CD14-positive monocyte (primary cell): ENCODE results near the gene ARMH3. TPM values are rescaled to one million over a fixed set of nuclear protein-coding genes. Genes with fewer than 3 reads are reported as not detected.
A peak's percentile ranks its signal among the peaks of the same experiment; 100 is the strongest.

ENCODE experiments used
- DNase-seq, 3 donors: peaks; one replicate each; pipeline ENCODE4 v3.0.0-alpha.2; 2011 to 2022
- H2AFZ ChIP-seq: 2 replicates; pipeline ENCODE4 v1.6.0; 2012; ENCODE audit warnings: mild to moderate bottlenecking, low read depth, low read length, inconsistent platforms; ENCODE audit not compliant: insufficient read depth, poor library complexity, severe bottlenecking
- H3K27ac ChIP-seq, 2 donors: 1 replicate in 1 of 2; 2 replicates in 1 of 2; pipeline ENCODE4 v1.5.1; 2012 to 2013; ENCODE audit warnings: low read length in 2 of 2, control low read depth in 1 of 2, inconsistent platforms in 1 of 2, low read depth in 1 of 2, mild to moderate bottlenecking in 1 of 2
- H3K27me3 ChIP-seq, 2 donors: one replicate each; pipeline versions ENCODE4 v1.6.0 to v1.6.1; 2011 to 2013; ENCODE audit warnings: low read length in 2 of 2; ENCODE audit not compliant: control insufficient read depth in 2 of 2, insufficient read depth in 2 of 2
- H3K36me3 ChIP-seq, 2 donors: replicated peaks in 1 of 2; 1 replicate in 1 of 2; 2 replicates in 1 of 2; pipeline versions ENCODE4 v1.5.1 to v1.6.1; 2012 to 2013; ENCODE audit warnings: low read length in 2 of 2, control low read depth in 1 of 2, inconsistent platforms in 1 of 2, mild to moderate bottlenecking in 1 of 2; ENCODE audit not compliant: insufficient read depth in 2 of 2, control insufficient read depth in 1 of 2
- H3K4me1 ChIP-seq, 2 donors: 1 replicate in 1 of 2; 2 replicates in 1 of 2; pipeline versions ENCODE4 v1.5.1 to v1.6.1; 2012 to 2013; ENCODE audit warnings: low read length in 2 of 2, control low read depth in 1 of 2, inconsistent platforms in 1 of 2, mild to moderate bottlenecking in 1 of 2, moderate library complexity in 1 of 2; ENCODE audit not compliant: insufficient read depth in 2 of 2, control insufficient read depth in 1 of 2
- H3K4me2 ChIP-seq: replicated peaks from 2 replicates; pipeline ENCODE3; 2012; ENCODE audit warnings: low read length, moderate library complexity, mild to moderate bottlenecking; ENCODE audit not compliant: poor library complexity, severe bottlenecking; ENCODE audit errors: extremely low read depth
- H3K4me3 ChIP-seq, 3 experiments: fragments of 200-600 bp in 1 of 3; sonication (generic) in 1 of 3; replicated peaks in 1 of 3; 1 replicate in 2 of 3; 2 replicates in 1 of 3; pipeline ENCODE4 v1.5.1; 2011 to 2013; ENCODE audit warnings: low read length in 3 of 3, mild to moderate bottlenecking in 3 of 3, control low read depth in 2 of 3, low read depth in 2 of 3, inconsistent platforms in 1 of 3, moderate library complexity in 1 of 3
- H3K79me2 ChIP-seq: 2 replicates; pipeline ENCODE4 v1.6.0; 2012; ENCODE audit warnings: mild to moderate bottlenecking, control low read depth, inconsistent platforms, low read length, moderate library complexity; ENCODE audit not compliant: insufficient read depth
- H3K9ac ChIP-seq: 2 replicates; pipeline ENCODE4 v1.6.0; 2017; ENCODE audit warnings: low read length, mild to moderate bottlenecking; ENCODE audit not compliant: insufficient read depth, poor library complexity, severe bottlenecking
- H3K9me3 ChIP-seq, 2 donors: replicated peaks in 1 of 2; 1 replicate in 1 of 2; 2 replicates in 1 of 2; pipeline versions ENCODE4 v1.5.1 to v1.6.1; 2012 to 2013; ENCODE audit warnings: low read length in 2 of 2, control low read depth in 1 of 2; ENCODE audit not compliant: control insufficient read depth in 1 of 2, insufficient read depth in 1 of 2
- H4K20me1 ChIP-seq: 2 replicates; pipeline ENCODE4 v1.6.0; 2012; ENCODE audit warnings: mild to moderate bottlenecking, low read length, control low read depth, moderate library complexity; ENCODE audit not compliant: insufficient read depth
- H3K27ac Mint-ChIP-seq, 7 donors: one replicate each; pipeline ENCODE4 v1.8.0; 2020; ENCODE audit warnings: mild to moderate bottlenecking in 7 of 7, mixed read lengths in 7 of 7, moderate library complexity in 6 of 7, inconsistent platforms in 2 of 7
- H3K27me3 Mint-ChIP-seq, 3 donors: one replicate each; pipeline ENCODE4 v1.8.0; 2021 to 2022; ENCODE audit warnings: low read depth in 3 of 3, mild to moderate bottlenecking in 3 of 3, mixed read lengths in 3 of 3, moderate library complexity in 3 of 3, inconsistent platforms in 1 of 3
- H3K36me3 Mint-ChIP-seq, 2 donors: one replicate each; pipeline ENCODE4 v1.8.0; 2020; ENCODE audit warnings: mixed read lengths in 2 of 2, inconsistent platforms in 1 of 2, mild to moderate bottlenecking in 1 of 2
- H3K4me1 Mint-ChIP-seq: one replicate; pipeline ENCODE4 v1.8.0; 2020; ENCODE audit warnings: mild to moderate bottlenecking, mixed read lengths
- H3K4me3 Mint-ChIP-seq, 2 donors: one replicate each; pipeline ENCODE4 v1.8.0; 2020; ENCODE audit warnings: mild to moderate bottlenecking in 2 of 2, mixed read lengths in 2 of 2, moderate library complexity in 1 of 2
- H3K9me3 Mint-ChIP-seq, 7 donors: one replicate each; pipeline ENCODE4 v1.8.0; 2020 to 2022; ENCODE audit warnings: mixed read lengths in 7 of 7, mild to moderate bottlenecking in 6 of 7, moderate library complexity in 6 of 7, inconsistent platforms in 2 of 7
- WGBS: methylation state at CpG from one replicate; pipeline ENCODE4 v1.1.5; 2013; ENCODE audit warnings: missing lambda C conversion rate; ENCODE audit not compliant: insufficient coverage; 5-methylcytosine and 5-hydroxymethylcytosine counted together
- intact Hi-C, 2 donors: fragments of 100-400 bp; cut with micrococcal nuclease; formaldehyde crosslinking; loops; one replicate each; pipeline versions ENCODE4 v1.15.0 to v1.15.1; 2023
- polyA plus RNA-seq, 3 donors: library from polyadenylated mRNA; depleted of rRNA in 1 of 3; unstranded in 2 of 3; stranded (reverse) in 1 of 3; fragments of 300-500 nt in 2 of 3; fragments of >200 nt in 1 of 3; fragmentation: Illumina TruSeq in 2 of 3; gene quantifications; 1 replicate in 2 of 3; 2 replicates in 1 of 3; pipeline ENCODE4 v1.2.3, GENCODE V29; 2012 to 2021
- TF ChIP-seq, protein P1 (sequence below): fragments of 200-600 bp; IDR thresholded peaks from one replicate; pipeline ENCODE4 v1.8.0; 2022; ENCODE audit warnings: antibody characterized with exemption, mild to moderate bottlenecking

ARMH3 gene
- polyA plus RNA-seq, 3 donors: 20.4 to 26.3 (median 22.1) TPM

DNA sequence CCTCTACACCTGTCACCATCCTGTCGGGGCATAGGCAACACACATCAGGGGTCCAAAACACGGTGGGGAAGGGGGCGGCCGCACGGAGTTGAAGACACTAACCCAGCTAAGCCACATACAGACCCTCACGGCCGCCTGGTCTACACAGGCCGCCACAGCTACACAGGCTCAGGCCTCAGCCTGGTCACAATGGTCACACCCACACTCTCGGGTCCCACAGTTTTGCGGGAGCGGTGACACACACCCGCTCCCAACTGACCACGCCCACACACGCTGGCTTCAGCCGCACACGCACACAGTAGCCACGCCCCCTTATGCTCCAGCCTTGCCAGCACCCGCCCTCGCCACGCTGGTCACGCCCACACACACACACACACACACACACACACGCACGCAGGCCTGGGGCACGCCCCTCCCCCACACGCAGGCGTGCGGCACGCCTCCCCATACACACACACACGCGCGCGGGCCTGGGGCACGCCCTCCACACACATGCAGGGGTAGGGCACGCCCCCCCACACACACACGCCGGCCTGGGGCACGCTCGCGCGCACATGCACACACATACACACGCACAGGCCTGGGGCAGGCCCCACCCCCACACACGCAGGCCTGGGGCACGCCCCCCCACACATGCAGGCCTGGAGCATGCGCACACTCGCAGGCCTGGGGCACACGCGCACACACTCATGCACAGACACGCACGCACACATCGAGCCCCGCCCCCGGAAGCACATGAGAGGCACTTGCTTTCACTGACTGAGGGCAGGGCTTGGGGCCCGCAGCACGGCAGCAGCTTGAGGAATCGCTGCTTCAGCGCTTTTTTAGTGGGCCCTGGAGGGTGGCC, 225.4 kb downstream of the ARMH3 start:
- H3K9me3 Mint-ChIP-seq: no peaks in the 10 kb centered on the region
- peak; percentile 96 to 99 (median 98) for DNase-seq
- TF ChIP-seq, protein P1, sequence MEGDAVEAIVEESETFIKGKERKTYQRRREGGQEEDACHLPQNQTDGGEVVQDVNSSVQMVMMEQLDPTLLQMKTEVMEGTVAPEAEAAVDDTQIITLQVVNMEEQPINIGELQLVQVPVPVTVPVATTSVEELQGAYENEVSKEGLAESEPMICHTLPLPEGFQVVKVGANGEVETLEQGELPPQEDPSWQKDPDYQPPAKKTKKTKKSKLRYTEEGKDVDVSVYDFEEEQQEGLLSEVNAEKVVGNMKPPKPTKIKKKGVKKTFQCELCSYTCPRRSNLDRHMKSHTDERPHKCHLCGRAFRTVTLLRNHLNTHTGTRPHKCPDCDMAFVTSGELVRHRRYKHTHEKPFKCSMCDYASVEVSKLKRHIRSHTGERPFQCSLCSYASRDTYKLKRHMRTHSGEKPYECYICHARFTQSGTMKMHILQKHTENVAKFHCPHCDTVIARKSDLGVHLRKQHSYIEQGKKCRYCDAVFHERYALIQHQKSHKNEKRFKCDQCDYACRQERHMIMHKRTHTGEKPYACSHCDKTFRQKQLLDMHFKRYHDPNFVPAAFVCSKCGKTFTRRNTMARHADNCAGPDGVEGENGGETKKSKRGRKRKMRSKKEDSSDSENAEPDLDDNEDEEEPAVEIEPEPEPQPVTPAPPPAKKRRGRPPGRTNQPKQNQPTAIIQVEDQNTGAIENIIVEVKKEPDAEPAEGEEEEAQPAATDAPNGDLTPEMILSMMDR: no peak
- H3K4me3 Mint-ChIP-seq: peak overlapping the region; percentile 69 to 90
- Histone ChIP-seq H4K20me1 (peaks cover 24% of the 10 kb centered on the region), H3K27ac (peak overlapping the region; percentile 44 to 86), H3K9me3 (no peaks in the 10 kb centered on the region), H3K9ac (peak overlapping the region; percentile 67), H3K4me1 (peaks cover 51 to 54% of the 10 kb centered on the region in 2 donors), H3K36me3 (peaks cover 0 to 9% of the 10 kb centered on the region in 2 donors), H2AFZ (peak overlapping the region; percentile 52), H3K79me2 (no peaks in the 10 kb centered on the region), H3K4me3 (peak overlapping the region; percentile 43 to 76 (median 46)), H3K4me2 (peak overlapping the region; percentile 89), H3K27me3 (no peaks in the 10 kb centered on the region)
- H3K36me3 Mint-ChIP-seq: peaks cover 5 to 11% of the 10 kb centered on the region in 2 donors
- H3K4me1 Mint-ChIP-seq: peaks cover 52% of the 10 kb centered on the region
- intact Hi-C loops: loop anchor here in 1 of 2 donors (5.0 kb wide), 1 partner anchor 322 kb away; the partner anchor contains the start of gene NOLC1
- under 1% methylated on average over 45 of the region's 56 CpGs for WGBS
- peak overlapping the region; percentile 74 to 92 (median 87) for H3K27ac Mint-ChIP-seq
- H3K27me3 Mint-ChIP-seq: peaks cover 0 to 2% (median 0%) of the 10 kb centered on the region in 3 donors

DNA sequence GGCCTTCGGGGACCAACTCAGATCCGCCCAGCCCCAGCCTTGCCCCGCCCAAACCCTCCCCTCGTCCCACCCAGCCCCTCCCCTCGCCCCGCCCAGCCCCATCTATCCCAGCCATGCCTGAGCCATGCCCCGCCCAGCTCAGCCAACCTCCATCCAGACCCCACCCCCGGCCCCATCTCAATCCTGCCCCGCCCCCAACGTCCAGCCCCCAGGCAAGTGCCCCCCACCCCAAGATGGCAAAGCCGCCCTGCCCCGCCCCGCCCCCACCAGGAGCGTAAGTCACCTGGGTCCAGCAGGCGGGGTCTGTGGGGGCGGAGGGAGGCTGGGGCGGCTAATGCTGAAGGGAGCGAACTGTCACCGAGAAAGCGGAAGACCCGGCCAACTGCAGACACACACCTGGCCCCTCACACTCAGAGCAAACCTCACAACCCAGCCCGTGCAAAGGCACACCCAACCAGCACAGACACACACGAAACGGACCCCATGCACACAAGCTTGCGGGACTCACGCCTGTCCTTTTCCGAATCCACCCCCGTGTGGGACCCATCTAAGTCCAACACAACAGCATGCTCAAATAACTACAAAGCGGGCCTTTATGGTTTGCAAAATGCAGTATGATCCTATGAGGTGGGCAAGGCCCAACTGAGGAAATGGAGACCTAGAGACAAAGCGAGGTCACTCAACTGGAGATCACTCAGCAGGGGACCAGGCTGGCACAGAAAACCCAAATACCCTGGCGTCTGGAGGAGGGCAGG, 226.2 kb downstream of the ARMH3 start:
- peaks cover 0 to 2% (median 0%) of the 10 kb centered on the region in 3 donors for H3K27me3 Mint-ChIP-seq
- no peaks in the 10 kb centered on the region for H3K79me2 ChIP-seq
- H3K27me3 ChIP-seq: no peaks in the 10 kb centered on the region
- no peaks in the 10 kb centered on the region for H3K9me3 ChIP-seq
- peaks cover 0 to 9% of the 10 kb centered on the region in 2 donors for H3K36me3 ChIP-seq
- 5% methylated on average over 14 of the region's 31 CpGs for WGBS
- peak overlapping the region; percentile 67 for H3K9ac ChIP-seq
- peak overlapping the region; percentile 52 for H2AFZ ChIP-seq
- peak overlapping the region; percentile 44 to 86 for H3K27ac ChIP-seq
- H3K4me3 Mint-ChIP-seq: peak overlapping the region; percentile 69 to 90
- H3K4me1 Mint-ChIP-seq: peaks cover 46% of the 10 kb centered on the region
- intact Hi-C loops: loop anchor here in 1 of 2 donors (5.0 kb wide), 1 partner anchor 323 kb away; the partner anchor contains the start of gene NOLC1
- H3K27ac Mint-ChIP-seq: peak overlapping the region; percentile 74 to 92 (median 87)
- DNase-seq: peak in 2 of 3 donors; percentile 25 to 47
- peaks cover 43 to 46% of the 10 kb centered on the region in 2 donors for H3K4me1 ChIP-seq
- peaks cover 10 to 13% of the 10 kb centered on the region in 2 donors for H3K36me3 Mint-ChIP-seq
- peak overlapping the region; percentile 89 for H3K4me2 ChIP-seq
- H4K20me1 ChIP-seq: peaks cover 16% of the 10 kb centered on the region
- no peaks in the 10 kb centered on the region for H3K9me3 Mint-ChIP-seq
- H3K4me3 ChIP-seq: peak overlapping the region; percentile 14 to 76 (median 43)
- TF ChIP-seq, protein P1: no peak
